Endothelial cell of umbilical vein (primary cell): Measurements from ENCODE around the gene XYLT1. TPM values are rescaled to one million over a fixed set of nuclear protein-coding genes. Genes with fewer than 3 reads are reported as not detected.

Experiments used
- BruUV-seq: library from RNA; stranded (reverse); fragments of 400-500 nt; replicated peaks from 2 replicates; lab custom pipeline; 2021; lab: Mats Ljungman, UMichigan
- CTCF ChIA-PET: fragments of 300-600, 350-600 bp; sonication (Branson Sonifier 250); formaldehyde crosslinking; loops from one replicate; lab custom pipeline; 2021; ENCODE audit warnings: antibody characterized with exemption, inconsistent platforms; lab: Charles Lee
- POLR2A ChIA-PET: fragments of 300-600, 350-600 bp; sonication (Branson Sonifier 250); formaldehyde crosslinking; loops from one replicate; lab custom pipeline; 2021; ENCODE audit warnings: antibody characterized with exemption, inconsistent platforms; lab: Charles Lee
- DNase-seq: peaks from one replicate; pipeline ENCODE4 v3.0.0-alpha.2; 2011; ENCODE audit warnings: low read depth, low spot score
- FAIRE-seq: peaks from 2 replicates; lab custom pipeline; 2011; peaks lifted over from hg19 to GRCh38; lab: Jason Lieb, UNC
- H2AFZ ChIP-seq: 2 replicates; pipeline ENCODE4 v1.6.0; 2012; ENCODE audit warnings: low read depth, low read length, control low read depth, inconsistent platforms
- H3K27ac ChIP-seq: 2 replicates; pipeline ENCODE4 v1.5.1; 2011; ENCODE audit warnings: low read depth, mild to moderate bottlenecking, control low read depth, low read length, moderate library complexity; ENCODE audit not compliant: insufficient read depth
- H3K27me3 ChIP-seq, 2 experiments: 2 replicates each; pipeline versions ENCODE4 v1.6.0 to v1.6.1; 2011; ENCODE audit warnings: low read length in 2 of 2, mixed read lengths in 1 of 2; ENCODE audit not compliant: control insufficient read depth in 2 of 2, insufficient read depth in 2 of 2
- H3K36me3 ChIP-seq, 2 experiments: 2 replicates in 1 of 2; 3 replicates in 1 of 2; pipeline ENCODE4 v1.5.1; 2011; ENCODE audit warnings: low read length in 2 of 2, mild to moderate bottlenecking in 1 of 2, moderate library complexity in 1 of 2; ENCODE audit not compliant: control insufficient read depth in 2 of 2, insufficient read depth in 2 of 2; ENCODE audit errors: extremely low read depth in 1 of 2
- H3K4me1 ChIP-seq: 3 replicates; pipeline ENCODE4 v1.5.1; 2011; ENCODE audit warnings: mild to moderate bottlenecking, low read length; ENCODE audit not compliant: control insufficient read depth, insufficient read depth; ENCODE audit errors: extremely low read depth
- H3K4me2 ChIP-seq: 2 replicates; pipeline ENCODE4 v1.6.1; 2011; ENCODE audit warnings: low read length, control low read depth, mixed read lengths; ENCODE audit not compliant: insufficient read depth
- H3K4me3 ChIP-seq, 3 experiments: fragments of 200-600 bp in 1 of 3; sonication (generic), shearing (Covaris generic) in 1 of 3; replicated peaks in 1 of 3; 2 replicates each; pipeline ENCODE4 v1.5.1; 2011 to 2016; ENCODE audit warnings: control low read depth in 3 of 3, low read length in 3 of 3, mild to moderate bottlenecking in 2 of 3, inconsistent platforms in 1 of 3, low read depth in 1 of 3, moderate library complexity in 1 of 3; ENCODE audit not compliant: insufficient read depth in 1 of 3
- H3K79me2 ChIP-seq: 2 replicates; pipeline ENCODE4 v1.6.0; 2012; ENCODE audit warnings: low read length, inconsistent platforms; ENCODE audit not compliant: control insufficient read depth, insufficient read depth
- H3K9ac ChIP-seq: replicated peaks from 2 replicates; pipeline ENCODE3; 2011; ENCODE audit warnings: low read length, control low read depth; ENCODE audit not compliant: insufficient read depth; ENCODE audit errors: extremely low read depth
- H3K9me1 ChIP-seq: replicated peaks from 3 replicates; pipeline ENCODE4 v1.6.0; 2011; ENCODE audit warnings: mild to moderate bottlenecking, low read length; ENCODE audit not compliant: control insufficient read depth, insufficient read depth; ENCODE audit errors: extremely low read depth
- H3K9me3 ChIP-seq: replicated peaks from 2 replicates; pipeline ENCODE4 v1.5.1; 2012; ENCODE audit warnings: low read length, inconsistent platforms; ENCODE audit not compliant: control insufficient read depth, insufficient read depth
- H4K20me1 ChIP-seq: replicated peaks from 2 replicates; pipeline ENCODE3; 2011; ENCODE audit warnings: mild to moderate bottlenecking, low read length; ENCODE audit not compliant: control insufficient read depth, insufficient read depth; ENCODE audit errors: extremely low read depth
- EZH2 ChIP-seq: IDR thresholded peaks from 2 replicates; pipeline ENCODE4 v1.6.1; 2012; ENCODE audit warnings: borderline replicate concordance, low read depth, mild to moderate bottlenecking, moderate library complexity, low read length, inconsistent platforms; ENCODE audit not compliant: severe bottlenecking
- FOS ChIP-seq: IDR thresholded peaks from 2 replicates; pipeline ENCODE4 v1.6.1; 2011; ENCODE audit warnings: mild to moderate bottlenecking, low read length, moderate library complexity, borderline replicate concordance; ENCODE audit not compliant: insufficient read depth
- GATA2 ChIP-seq: IDR thresholded peaks from 2 replicates; pipeline ENCODE4 v1.7.0; 2011; ENCODE audit warnings: low read depth, mild to moderate bottlenecking, moderate library complexity, mixed read lengths, low read length; ENCODE audit not compliant: insufficient read length, insufficient read depth
- JUN ChIP-seq: IDR thresholded peaks from 2 replicates; pipeline ENCODE4 v1.6.1; 2011; ENCODE audit warnings: borderline replicate concordance, low read depth; ENCODE audit not compliant: insufficient read length, insufficient read depth
- MYC ChIP-seq: IDR thresholded peaks from one replicate; pipeline ENCODE4 v1.6.1; 2011; ENCODE audit warnings: mild to moderate bottlenecking, low read depth, low read length
- POLR2A ChIP-seq: IDR thresholded peaks from 2 replicates; pipeline ENCODE4 v1.6.1; 2012; ENCODE audit warnings: low read depth, mild to moderate bottlenecking, control low read depth, low read length
- POLR2AphosphoS5 ChIP-seq: IDR thresholded peaks from 2 replicates; pipeline ENCODE4 v1.6.1; 2012; ENCODE audit warnings: low read depth, mild to moderate bottlenecking, control low read depth, low read length, moderate library complexity; ENCODE audit not compliant: insufficient read depth
- dilution Hi-C: fragments of 300-500 bp; cut with MboI; formaldehyde crosslinking; loops from one replicate; pipeline ENCODE4 v1.15.0; 2019; ENCODE audit warnings: low sequenced_read_pairs; ENCODE audit not compliant: extremely low pct_ligation_motif_present
- intact Hi-C: fragments of 100-400 bp; cut with micrococcal nuclease; formaldehyde crosslinking; loops from one replicate; pipeline ENCODE4 v1.10.0; 2022
- polyA plus RNA-seq, 4 experiments: library from polyadenylated mRNA; depleted of rRNA in 3 of 4; stranded (reverse) in 3 of 4; unstranded in 1 of 4; fragments of >200 nt; gene quantifications; 2 replicates each; pipeline versions ENCODE4 v1.2.1 to v1.2.3, GENCODE V29; 2011 to 2012; ENCODE audit warnings: missing spikeins in 1 of 4
- total RNA-seq: library from RNA; stranded (reverse); gene quantifications from 2 replicates; pipeline ENCODE4 v1.2.3, GENCODE V29; 2021
- TF ChIP-seq, protein P1 (sequence below), 2 donors: IDR thresholded peaks; 1 replicate in 1 of 2; 2 replicates in 1 of 2; pipeline ENCODE4 v1.5.1; 2011; ENCODE audit warnings: low read length in 2 of 2, mild to moderate bottlenecking in 2 of 2, moderate library complexity in 2 of 2, control low read depth in 1 of 2, inconsistent platforms in 1 of 2, low read depth in 1 of 2; ENCODE audit not compliant: insufficient read depth in 1 of 2; ENCODE audit errors: extremely low read depth in 1 of 2
- TF ChIP-seq, protein P2 (sequence below): IDR thresholded peaks from 2 replicates; pipeline ENCODE4 v1.6.1; 2011; ENCODE audit not compliant: insufficient read depth, insufficient read length

XYLT1 gene
- total and polyA plus RNA-seq, 2 donors (not counting 3 experiments of a cell fraction or from before 2014, with no cell fraction given), result 0.63 to 2.9 TPM

DNA sequence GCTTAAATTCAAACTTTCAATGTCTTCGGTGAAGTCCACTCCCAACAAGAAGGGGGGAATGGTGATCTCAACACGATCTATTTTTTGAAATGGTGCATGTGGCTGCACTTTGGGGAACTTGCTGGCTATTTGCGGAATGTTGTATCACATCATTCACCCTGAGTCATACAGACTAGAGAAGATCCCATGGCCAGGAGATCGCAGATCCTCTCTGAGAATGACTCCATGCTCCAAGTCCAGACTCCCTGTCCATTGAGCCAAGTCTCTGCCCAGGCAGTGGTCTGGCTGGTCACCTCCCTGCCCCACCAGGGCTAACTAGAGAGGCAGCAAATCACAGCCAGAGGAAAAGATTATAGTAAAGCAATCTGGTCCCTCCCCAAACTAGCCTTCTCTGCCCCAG lies 120.6 kb downstream of the XYLT1 start:
- dilution Hi-C loops, result no loop called here
- Histone ChIP-seq H3K9me1 (no peaks in the 10 kb centered on the region), H2AFZ (no peak overlapping the region), H3K79me2 (no peaks in the 10 kb centered on the region), H3K27ac (no peak overlapping the region), H3K9me3 (no peaks in the 10 kb centered on the region), H3K4me2 (no peak overlapping the region), H3K27me3 (peaks cover 0 to 3% of the 10 kb centered on the region in 2 experiments), H4K20me1 (no peaks in the 10 kb centered on the region), H3K9ac (no peak overlapping the region), H3K4me3 (no peak overlapping the region), H3K4me1 (no peaks in the 10 kb centered on the region), H3K36me3 (no peaks in the 10 kb centered on the region)
- no peak for TF ChIP-seq POLR2AphosphoS5
- no peak for TF ChIP-seq FOS
- no peak for TF ChIP-seq POLR2A
- no peak for TF ChIP-seq EZH2
- TF ChIP-seq, protein P1, sequence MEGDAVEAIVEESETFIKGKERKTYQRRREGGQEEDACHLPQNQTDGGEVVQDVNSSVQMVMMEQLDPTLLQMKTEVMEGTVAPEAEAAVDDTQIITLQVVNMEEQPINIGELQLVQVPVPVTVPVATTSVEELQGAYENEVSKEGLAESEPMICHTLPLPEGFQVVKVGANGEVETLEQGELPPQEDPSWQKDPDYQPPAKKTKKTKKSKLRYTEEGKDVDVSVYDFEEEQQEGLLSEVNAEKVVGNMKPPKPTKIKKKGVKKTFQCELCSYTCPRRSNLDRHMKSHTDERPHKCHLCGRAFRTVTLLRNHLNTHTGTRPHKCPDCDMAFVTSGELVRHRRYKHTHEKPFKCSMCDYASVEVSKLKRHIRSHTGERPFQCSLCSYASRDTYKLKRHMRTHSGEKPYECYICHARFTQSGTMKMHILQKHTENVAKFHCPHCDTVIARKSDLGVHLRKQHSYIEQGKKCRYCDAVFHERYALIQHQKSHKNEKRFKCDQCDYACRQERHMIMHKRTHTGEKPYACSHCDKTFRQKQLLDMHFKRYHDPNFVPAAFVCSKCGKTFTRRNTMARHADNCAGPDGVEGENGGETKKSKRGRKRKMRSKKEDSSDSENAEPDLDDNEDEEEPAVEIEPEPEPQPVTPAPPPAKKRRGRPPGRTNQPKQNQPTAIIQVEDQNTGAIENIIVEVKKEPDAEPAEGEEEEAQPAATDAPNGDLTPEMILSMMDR (IDR thresholded peaks at IDR 0.05; ENCODE audit: extremely low read depth in 1 of 2, insufficient read depth in 1 of 2, low read depth in 1 of 2, low read length in 2 of 2), result no peak
- no peak for TF ChIP-seq MYC
- TF ChIP-seq, protein P2, sequence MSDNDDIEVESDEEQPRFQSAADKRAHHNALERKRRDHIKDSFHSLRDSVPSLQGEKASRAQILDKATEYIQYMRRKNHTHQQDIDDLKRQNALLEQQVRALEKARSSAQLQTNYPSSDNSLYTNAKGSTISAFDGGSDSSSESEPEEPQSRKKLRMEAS, result no peak
- TF ChIP-seq GATA2, result no peak
- TF ChIP-seq JUN, result no peak
- intact Hi-C loops, result loop anchor here (10.0 kb wide), 1 partner anchor 115 kb away; no protein-coding TSS in a partner anchor
- CTCF ChIA-PET, result interaction anchor here (0.6 kb wide), 1 partner anchor 57 kb away, joined by 4 read pairs; no protein-coding TSS in a partner anchor
- no peak for FAIRE-seq
- BruUV-seq, result no TSS peak
- no peak for DNase-seq
- POLR2A ChIA-PET, result no interaction called here
